HG02571 (cell line): ENCODE results near the gene GLT1D1.
A peak's percentile ranks its signal among the peaks of the same experiment; 100 is the strongest.
"Not testable (repeated sequence)": the region's sequence is repeated elsewhere in the genome, so short reads cannot be mapped to it uniquely, and the experiment has no call there.

Source experiments
- ATAC-seq: cut with Tn5 transposase; IDR thresholded peaks from one replicate; pipeline ENCODE4 v1.9.1; 2021; ENCODE audit warnings: mild to moderate bottlenecking, moderate library complexity; ENCODE audit not compliant: unreplicated experiment

Gene GLT1D1

DNA sequence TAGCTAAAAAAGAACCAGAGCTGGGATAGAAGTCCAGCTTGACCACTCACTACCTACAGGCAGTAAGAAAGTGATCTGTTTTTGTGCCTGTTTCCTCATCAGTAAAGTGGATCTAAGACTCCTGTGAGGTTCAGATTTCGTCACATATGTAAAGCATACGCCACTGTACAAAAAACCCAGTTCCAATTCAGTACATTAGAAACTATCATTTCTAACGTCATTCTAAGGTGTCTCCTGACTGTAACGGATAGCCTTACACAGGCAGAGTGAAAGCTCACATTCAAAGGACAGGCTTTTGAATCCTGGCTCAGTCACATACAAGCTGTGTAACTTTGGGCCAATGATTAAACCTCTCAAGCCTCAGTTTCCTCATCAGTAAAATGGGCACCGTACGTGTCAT, 33.0 kb upstream of the GLT1D1 start:
- ATAC-seq, result no peak

DNA sequence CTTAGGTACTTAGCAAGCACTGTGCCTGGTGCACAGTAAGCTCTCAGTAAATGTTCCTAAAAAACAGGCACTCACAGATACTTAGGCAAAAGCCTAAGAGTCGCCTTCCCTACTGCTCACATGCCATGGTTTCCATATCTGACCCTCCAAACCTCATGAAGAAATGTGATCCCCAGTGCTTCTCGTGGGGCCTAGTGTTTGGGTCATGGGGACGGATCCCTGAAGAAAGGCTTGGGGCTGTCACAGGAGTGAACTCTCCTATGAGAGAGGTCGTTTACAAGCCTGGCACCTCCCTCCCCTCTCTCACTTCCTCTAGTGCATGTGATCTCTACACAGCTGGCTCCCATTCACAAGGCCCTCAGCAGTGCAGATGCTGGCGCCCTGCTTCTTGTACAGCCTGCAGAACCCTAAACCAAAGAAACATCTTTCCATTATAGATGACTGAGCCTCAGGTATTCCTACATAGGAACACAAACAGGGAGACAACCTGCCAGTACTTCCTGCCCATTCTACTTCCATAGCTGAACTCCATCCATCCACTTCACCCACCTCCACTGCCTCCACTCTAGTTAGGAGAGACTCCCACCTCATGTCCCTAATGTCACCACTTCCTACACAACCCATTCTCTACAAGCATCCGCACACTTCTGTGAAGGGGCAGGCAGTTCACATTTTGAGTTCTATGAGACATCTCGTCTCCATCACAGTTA, 32.4 kb upstream of the GLT1D1 start:
- peak; percentile 53 for ATAC-seq

GRCh38 chr12:128823216-128823915, 29.9 kb upstream of the GLT1D1 start:
- peak; percentile 13 for ATAC-seq

DNA sequence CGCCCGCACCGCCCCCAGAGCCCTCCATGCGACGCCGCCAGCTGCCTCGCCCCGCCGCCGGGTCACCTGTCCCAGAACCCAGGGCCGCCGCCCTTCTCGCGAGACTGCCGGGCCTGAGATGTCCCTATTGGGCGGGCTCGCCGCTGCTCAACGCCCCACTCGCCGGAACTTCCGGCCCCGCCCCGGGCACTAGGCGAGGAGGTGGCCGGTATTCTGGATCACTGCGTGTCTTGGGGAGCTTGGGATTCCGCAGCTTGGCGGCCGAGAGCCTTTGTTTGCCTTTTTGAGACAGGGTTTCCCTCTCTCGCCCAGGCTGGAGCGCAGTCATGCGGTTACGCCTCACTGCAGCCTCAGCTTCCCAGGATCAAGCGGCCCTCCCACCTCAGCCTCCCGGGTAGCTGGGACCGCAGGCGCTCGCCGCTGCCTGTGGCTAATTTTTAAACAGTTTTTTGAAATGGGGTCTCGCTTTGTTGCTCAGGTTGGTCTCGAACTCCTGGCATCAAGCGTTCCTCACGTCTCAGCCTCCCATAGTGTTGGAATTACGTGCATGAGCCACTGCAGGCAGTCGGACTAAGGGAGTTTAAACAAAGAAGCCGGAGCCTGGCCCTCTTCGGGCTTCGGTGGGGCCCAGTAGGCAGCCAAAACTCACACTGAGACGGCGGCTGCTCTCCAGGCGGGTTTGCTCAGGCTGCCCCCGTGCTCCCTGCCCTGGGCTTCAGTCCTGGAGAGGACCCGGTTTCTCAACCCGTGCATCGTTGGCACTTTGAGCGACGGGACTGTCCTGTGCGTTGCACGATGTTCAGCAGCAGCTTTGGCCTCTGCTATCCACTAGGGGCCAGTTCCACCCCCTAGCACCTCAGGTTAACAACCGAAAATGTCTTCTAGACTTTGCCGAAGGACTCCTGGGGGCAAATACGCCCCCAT, 29.1 kb upstream of the GLT1D1 start, which contains the start of gene SLC15A4:
SLC15A4 (minus strand) TSS at position 43 of the 924 bp plus-strand sequence; CDS start at position 28, 15 bp downstream.
- peak; percentile 77 for ATAC-seq

DNA sequence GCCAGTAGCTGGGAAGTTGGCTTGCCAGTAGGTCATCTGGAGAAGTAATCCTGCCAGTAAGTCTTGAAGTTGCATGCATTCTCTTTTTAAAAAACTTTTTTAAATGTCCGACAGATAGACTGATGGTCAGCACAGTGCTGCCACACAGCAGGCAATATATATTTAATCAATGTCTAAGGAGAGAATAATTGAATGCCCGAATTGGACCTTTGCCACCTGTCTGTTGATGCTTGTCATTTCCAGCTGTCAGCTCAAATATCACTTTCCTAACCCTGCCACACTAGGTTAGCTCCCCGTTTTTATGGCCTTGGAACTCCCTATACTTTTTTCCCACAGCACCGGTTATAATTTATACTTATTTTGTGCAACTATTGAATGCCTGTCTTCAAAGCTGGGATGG, 27.4 kb upstream of the GLT1D1 start:
- ATAC-seq, result no peak

DNA sequence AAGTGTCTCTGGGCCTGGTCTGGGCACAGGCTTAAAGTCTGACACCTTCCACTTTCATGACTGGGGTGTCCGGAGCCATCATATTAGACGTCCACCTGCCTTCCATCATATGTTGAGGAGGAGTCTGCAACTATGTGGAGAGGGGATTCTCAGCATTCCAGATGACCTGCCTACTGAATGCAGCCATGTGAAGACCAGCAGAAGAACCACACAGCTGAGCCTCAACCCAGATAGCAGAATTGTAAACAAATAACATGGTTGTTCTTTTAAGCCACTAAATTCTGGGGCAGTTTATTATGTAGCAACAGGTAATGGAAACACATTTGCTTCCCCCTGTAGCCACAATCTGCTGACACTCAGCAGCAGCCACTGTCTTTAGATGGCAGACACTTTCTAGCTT, 25.6 kb upstream of the GLT1D1 start:
- ATAC-seq, result no peak

DNA sequence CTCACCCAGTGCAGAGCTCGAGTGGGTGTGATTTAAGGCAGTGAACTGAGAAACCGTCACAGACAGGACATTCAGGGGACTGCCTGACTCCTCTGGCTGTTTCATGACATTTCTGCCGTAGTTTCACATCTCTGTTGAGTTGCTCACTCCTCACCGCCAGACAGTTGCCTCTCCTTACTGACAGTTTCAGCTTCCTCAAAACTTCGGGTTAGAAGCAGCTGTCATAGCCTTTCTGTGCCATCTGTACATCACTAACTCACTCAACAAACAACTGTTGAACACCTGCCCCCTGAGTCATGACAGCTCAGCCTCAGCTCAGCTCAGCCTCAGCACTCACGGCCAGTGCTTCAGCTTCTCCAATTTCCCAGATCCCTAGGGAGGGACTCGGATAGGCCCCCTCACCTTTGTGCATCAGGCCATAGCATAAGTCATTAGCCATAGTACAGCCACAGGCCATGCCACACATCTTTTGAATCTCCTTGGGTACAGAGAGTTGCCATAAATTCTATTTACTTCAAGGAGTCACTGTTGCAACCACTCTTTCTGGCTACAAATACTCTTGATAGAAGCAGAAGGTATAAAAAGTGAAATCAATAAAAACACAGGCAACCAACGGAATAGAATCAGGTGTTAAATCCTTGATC, 23.3 kb upstream of the GLT1D1 start:
- peak; percentile 95 for ATAC-seq

- peak; percentile 33 for ATAC-seq
Observed at GRCh38 chr12:128830505-128830893, 22.8 kb upstream of the GLT1D1 start.

GRCh38 chr12:128833418-128833817, 19.9 kb upstream of the GLT1D1 start:
- no peak for ATAC-seq

GRCh38 chr12:128839885-128840284, 13.4 kb upstream of the GLT1D1 start:
- not testable (repeated sequence) for ATAC-seq

DNA sequence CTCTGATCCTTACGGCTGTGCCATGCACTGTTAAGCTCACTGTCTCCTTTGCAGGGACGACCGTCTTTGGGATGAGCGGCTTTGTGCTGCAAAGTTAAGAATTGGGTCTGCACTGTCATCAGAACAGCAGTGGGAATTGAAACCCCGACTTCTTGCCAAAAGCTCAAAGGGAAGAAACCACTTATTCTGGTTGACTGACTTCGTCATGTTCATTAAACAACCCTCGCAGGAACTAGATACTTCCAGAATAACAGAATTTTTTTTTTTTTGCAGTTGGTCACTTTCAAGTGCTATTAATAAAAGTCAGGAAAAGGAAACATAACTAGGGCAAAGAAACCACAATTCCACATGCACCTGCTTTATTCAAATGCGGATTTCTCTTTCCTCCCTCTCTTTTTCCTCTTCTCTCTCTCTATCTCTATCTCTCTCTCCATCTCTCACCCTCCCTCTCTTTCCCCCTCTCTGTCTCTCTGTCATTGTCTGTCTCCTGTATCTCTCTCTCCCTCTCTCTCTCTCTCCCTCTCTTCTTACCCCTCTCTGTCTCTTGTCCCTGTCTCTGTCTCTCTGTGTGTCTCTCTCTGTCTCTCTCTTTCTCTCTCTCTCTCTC, 12.3 kb upstream of the GLT1D1 start:
- ATAC-seq, result peak; percentile 44

GRCh38 chr12:128842579-128842978, 10.7 kb upstream of the GLT1D1 start:
- ATAC-seq, result no peak

DNA sequence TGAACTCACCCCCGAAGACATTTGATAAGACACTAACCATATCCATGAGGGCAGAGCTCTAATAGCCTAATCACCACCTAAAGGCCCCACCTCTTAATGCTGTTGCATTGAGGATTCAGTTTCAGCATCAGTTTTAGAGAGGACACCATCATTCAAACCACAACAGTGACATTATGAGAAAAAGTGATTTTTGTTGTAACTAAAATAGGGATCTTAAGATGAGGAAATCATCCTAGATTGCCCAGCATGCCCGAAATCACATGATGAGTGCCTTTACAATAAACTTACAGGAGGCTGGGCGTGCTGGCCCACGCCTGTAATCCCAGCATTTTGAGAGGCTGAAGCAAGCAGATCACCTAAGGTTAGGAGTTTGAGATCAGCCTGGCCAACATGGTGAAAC, 9.7 kb upstream of the GLT1D1 start:
- no peak for ATAC-seq

DNA sequence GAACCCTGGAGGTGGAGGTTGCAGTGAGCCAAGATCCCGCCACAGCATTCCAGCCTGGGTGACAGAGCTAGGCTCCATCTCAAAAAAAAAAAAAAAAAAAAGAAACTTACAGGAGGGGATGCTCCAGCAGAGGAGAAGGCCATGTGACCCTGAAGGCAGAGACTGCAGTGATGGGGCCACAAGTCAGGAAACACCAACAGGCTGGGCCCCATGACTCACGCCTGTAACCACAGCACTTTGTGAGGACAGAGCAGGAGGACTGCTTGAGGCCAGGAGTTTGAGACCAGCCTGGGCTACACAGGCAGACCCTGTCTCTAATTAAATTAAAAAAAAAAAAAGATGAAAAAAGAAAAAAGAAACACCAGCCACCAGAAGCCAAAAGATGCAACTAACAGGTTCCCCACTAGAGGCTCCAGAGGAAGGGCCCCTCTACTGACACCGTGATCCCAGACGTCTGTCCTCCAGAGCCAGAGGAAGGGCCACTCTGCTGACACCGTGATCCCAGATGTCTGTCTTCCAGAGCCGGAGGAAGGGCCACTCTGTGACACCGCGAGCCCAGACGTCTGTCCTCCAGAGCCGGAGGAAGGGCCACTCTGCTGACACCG, 9.1 kb upstream of the GLT1D1 start:
- ATAC-seq, result no peak

DNA sequence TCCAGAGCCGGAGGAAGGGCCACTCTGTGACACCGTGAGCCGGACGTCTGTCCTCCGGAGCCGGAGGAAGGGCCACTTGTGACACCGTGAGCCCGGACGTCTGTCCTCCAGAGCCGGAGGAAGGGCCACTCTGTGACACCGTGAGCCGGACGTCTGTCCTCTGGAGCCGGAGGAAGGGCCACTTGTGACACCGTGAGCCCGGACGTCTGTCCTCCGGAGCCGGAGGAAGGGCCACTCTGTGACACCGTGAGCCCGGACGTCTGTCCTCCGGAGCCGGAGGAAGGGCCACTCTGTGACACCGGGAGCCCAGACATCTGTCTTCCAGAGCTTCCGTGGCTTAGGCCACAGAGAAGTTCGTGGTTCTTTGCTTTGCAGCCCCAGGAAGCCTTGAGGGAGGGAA, 6.6 kb upstream of the GLT1D1 start:
- not testable (repeated sequence) for ATAC-seq

- ATAC-seq, result no peak
Observed at GRCh38 chr12:128848371-128848770, 4.9 kb upstream of the GLT1D1 start.

DNA sequence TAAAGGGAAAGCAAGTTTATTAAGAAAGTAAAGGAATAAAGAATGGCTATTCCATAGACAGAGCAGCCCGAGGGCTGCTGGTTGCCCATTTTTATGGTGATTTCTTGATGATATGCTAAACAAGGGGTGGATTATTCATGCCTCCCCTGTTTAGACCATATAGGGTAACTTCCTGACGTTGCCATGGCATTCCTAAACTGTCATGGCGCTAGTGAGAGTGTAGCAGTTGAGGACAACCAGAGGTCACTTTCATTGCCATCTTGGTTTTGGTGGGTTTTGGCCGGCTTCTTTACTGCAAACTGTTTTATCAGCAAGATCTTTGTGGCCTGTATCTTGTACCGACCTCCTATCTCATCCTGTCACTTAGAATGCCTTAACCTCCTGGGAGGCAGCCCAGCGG, 3.5 kb upstream of the GLT1D1 start:
- not testable (repeated sequence) for ATAC-seq

GRCh38 chr12:128850400-128850799, 2.9 kb upstream of the GLT1D1 start:
- ATAC-seq, result no peak

- not testable (repeated sequence) for ATAC-seq
Observed at GRCh38 chr12:128851429-128851828, 1.8 kb upstream of the GLT1D1 start.
